CD1c-positive myeloid dendritic cell (primary cell): ENCODE results near the gene SCT.

Source experiments
- DNase-seq: peaks from one replicate; pipeline ENCODE4 v3.0.0-alpha.2; 2016; ENCODE audit errors: extremely low spot score

The SCT gene

GRCh38 chr11:611001-611996, 15.7 kb downstream of the SCT start:
- no peak for DNase-seq

- DNase-seq, result no peak
Measured at GRCh38 chr11:610146-610801, 16.7 kb downstream of the SCT start.

GRCh38 chr11:609341-609811, 17.6 kb downstream of the SCT start:
- DNase-seq, result no peak

GRCh38 chr11:608791-609251, 18.2 kb downstream of the SCT start:
- DNase-seq, result no peak

DNA sequence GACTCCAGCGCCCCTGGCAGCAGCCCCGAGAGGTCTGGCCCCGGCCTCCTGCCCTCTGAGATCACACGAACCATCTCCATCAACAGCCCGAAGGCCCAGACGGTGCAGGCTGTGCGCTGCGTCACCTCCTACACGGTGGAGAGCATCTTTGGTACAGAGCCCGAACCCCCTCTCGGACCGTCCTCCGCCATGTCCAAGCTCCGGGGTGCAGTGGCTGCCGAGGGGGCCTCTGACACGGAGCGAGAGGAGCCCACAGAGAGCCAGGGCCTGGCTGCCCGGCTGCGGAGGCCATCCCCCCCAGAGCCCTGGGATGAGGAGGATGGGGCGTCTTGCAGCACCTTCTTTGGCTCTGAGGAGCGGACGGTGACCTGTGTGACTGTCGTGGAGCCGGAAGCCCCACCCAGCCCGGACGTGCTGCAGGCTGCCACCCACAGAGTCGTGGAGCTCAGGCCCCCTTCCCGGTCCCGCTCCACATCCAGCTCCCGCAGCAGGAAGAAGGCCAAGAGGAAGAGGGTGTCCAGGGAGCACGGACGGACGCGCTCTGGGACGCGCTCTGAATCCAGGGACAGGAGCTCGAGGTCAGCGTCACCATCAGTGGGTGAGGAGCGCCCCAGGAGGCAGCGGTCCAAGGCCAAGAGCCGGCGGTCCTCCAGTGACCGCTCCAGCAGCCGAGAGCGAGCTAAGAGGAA, 18.9 kb downstream of the SCT start:
- no peak for DNase-seq

DNA sequence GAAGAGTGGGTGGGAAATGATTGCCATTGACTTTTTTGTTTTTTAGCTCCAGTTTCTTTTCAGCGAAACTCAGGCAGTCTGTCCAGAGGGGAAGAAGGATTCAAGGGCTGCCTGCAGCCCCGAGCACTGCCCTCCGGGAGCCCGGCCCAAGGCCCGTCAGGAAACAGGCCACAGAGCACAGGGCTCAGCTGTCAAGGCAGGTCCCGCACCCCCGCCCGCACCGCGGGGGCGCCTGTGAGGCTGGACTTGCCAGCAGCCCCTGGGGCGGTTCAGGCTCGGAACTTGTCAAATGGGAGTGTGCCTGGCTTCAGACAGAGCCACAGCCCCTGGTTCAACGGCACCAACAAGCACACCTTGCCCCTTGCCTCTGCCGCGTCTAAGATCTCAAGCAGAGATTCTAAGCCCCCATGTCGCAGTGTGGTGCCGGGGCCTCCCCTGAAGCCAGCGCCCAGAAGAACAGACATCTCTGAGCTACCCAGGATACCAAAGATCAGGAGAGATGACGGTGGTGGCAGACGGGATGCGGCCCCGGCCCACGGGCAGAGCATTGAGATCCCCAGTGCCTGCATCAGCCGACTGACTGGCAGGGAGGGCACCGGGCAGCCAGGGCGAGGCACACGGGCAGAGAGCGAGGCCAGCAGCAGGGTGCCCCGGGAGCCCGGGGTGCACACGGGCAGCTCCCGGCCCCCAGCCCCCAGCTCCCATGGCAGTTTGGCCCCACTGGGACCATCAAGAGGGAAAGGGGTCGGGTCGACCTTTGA, 19.8 kb downstream of the SCT start:
- no peak for DNase-seq

DNA sequence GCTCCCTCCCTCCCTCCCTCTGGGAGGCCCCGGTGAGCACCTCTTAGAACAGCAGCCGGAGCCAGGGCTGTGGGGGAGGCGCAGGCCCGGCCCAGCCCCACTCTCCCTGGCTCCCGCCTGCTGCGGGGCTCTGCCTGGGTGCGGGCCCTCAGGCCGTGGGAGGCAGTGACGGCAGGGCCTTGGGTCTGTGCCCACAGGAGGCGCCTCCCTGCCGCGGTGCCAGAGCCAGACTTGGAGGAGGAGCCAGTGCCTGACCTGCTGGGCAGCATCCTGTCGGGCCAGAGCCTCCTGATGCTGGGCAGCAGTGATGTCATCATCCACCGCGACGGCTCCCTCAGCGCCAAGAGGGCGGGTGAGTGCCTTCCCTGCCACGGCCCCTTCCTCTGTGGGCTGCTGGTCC, 20.7 kb downstream of the SCT start:
- DNase-seq, result no peak

DNA sequence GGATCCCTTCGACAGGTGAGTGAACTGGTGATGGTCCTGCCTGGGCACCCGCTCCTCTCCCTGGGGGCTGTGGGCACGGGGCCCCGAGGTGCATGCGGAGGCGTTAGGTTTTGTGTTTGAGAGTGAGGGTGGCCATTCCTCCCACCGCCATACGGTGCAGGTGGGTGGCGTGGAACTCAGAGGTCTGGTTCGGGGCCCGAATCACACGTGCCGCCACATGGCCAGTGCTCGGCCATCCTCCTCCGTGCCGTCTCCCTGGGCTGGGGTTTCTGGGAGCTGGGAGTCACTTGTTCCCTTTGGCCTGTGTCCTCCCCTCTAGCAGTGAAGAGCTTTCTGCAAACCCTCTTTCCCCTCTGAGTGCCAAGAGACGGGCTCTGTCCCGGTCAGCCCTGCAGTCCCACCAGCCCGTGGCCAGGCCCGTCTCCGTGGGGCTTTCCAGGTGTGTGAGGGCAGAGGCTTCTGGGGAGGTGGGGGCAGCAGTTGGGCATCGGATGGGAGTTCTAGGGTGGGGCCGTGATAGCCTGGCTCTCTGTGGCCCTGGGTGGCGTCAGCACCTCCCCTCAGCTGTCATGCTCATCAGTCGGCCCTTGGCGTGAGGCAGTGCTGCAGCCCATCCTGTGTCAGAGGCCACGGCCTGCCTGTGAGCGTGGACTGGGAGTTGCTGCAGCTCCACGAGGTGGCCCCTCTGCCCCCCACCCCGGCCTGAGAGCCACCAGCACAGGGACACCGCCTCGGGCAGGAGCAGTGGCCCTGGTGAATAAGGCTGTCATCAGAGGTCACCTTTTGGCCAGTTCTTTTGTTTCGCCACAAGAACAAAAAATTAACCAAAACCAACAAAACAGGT, 21.5 kb downstream of the SCT start:
- DNase-seq, result no peak

DNA sequence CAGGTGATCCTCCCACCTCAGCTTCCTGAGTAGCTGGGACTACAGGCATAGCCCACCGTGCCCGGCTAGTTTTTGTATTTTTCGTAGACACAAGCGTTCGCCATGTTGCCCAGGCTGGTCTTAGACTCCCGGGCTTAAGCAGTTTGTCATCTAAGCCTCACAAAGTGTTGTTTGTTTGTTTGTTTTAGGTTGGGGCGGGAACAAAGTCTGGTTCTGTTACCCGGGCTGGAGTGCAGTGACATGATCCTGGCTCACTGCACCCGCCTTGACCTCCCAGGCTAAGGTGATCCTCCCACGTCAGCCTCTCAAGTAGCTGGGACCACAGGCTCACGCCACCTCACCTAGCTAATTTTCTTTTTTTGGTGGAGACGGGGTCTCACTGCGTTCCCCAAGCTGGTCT, 23.8 kb downstream of the SCT start:
- DNase-seq, result no peak

DNA sequence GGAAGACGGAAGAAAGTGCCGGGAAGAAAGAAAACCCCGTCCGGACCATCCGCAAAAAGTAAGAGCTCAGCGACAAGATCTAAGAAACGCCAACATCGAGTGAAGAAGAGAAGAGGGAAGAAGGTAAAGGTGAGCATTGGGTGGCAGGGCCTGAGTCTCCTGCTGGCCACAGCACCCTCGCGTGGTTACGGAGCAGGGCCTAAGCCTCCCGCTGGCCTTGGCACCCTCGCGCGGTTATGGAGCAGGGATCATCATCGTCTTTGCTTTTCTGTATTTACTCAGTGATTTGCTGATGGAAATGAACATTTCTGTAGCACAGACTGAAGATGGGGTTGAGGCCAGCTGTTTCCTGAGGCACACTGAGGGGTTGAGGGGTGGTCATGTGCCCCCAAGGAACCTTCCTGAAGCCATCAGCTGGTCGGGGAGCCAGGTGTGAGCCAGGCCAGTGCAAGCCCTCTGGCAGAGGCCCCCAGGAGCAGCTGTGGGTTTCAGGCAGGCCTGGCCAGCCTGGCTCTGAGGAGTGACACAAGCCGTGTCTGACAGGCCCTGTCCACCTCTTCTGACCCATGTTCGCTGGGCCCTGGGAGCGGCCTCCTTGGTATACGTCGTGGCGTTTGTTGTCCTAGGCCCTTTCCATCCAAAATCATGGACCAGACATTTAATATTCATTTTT, 25.3 kb downstream of the SCT start:
- no peak for DNase-seq

DNA sequence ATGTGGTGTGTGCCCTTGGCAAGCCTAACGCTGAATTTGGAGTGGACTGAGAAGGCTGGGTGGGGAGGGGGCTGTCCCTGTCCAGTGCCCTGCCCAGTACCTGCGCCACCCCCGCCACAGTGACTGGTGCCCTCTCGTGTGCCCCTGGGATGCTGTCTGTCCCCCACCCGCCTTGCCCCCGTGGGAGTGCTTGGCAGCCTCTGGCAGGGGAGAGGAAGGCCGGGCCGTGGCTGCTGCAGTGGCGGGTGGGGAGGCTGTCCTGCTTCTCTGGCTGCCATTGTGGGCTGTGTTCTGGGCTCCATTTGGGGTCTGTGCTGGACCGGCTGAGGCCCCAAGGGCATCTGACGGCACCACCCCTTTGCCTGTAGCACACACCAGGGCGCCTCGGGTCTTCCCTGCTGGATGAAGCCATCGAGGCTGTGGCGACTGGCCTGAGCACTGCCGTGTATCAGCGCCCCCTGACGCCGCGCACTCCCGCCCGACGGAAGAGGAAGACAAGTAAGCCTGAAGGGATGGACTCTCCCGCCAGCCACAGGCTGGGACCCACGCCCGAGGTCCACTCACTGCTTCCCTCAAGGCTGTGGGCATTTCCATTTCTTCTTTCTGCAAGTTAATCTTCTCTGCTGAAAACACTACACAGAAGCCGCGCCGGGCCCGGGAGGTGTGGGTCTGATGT, 28.8 kb downstream of the SCT start:
- no peak for DNase-seq

DNA sequence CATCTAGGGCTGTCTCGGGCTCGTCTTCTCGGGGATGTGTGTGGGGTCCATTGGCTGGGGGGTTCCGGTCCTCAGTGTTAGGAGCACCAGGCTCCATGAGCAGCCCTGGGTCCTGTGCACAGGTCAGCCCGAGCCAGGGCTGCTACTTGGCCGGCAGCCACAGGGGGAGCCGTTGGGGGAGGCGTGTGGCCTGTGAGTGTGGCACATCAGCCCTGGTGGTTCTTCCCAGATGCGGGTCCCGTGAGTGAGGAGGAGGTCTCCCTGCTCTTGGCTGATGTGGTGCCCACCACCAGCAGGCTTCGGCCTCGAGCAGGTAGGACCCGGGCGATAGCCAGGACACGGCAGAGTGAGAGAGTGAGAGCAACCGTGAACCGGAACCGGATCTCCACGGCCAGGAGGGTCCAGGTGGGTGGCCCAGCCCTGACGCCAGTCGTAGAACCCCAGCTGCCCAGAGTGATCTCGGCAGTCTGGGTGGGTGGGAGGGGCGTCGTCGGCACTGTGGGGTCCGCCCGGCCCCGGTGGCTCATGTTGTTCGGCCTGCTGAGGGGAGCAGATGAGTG, 29.7 kb downstream of the SCT start:
- DNase-seq, result no peak

DNA sequence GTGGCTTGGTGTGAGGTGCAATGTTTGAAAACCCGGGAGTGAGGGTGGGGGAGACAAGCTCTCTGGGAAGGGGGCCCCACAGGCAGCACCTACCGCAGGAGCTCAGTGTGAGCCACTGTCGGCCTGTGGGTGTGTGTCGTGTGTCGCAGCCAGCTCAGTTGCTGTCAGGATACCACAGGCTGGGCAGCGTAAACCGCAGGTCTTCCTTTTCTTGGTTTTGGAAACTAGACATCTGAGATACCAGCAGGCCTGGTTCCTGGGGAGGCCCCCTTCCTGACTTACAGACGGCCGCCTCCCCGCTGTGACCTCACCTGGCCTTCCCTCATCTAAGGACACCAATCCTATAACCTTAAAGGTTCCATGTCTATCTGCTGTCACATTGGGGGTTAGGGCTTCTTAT, 30.6 kb downstream of the SCT start:
- no peak for DNase-seq

GRCh38 chr11:595400-595799, 31.6 kb downstream of the SCT start:
- DNase-seq, result no peak

DNA sequence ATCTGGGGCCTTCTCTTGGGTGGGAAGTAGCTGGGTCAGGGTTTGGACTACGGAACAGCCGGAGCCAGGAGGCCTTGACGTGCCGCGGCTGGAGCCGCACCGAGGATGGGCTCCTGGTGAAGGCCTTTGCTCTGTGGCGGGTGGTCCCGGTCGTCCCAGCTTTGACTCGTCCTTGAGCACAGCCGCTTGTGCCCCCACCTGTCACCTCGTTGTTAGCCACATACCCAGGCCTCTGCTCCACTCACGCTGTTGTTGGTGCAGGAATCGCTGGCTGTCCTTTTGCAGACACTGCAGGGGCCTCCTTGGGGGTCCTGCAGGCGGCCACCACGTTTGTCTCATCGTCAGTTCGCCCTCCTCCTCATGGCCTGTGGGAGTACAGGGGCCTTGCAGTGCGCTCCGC, 33.6 kb downstream of the SCT start:
- DNase-seq, result no peak

DNA sequence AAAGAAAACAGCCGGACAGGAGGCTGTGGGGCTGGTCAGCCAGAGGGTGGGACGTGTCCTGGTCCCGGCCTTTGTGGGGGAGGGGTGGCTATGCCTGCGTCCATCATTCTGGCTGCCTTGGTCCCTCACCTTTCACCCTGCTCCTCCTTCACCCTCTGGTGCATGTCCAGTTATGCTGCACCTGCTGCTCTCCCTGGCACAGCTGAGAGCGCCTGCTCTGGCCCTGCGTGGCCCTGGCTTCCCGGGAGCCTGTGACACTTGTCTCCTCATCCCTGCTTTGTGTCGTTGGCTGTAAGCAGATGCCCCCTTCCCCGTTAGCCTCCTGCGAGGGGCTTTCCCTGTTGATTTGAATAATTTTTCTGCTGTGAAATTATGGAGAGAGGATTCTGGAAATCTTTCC, 34.1 kb downstream of the SCT start:
- DNase-seq, result no peak

DNA sequence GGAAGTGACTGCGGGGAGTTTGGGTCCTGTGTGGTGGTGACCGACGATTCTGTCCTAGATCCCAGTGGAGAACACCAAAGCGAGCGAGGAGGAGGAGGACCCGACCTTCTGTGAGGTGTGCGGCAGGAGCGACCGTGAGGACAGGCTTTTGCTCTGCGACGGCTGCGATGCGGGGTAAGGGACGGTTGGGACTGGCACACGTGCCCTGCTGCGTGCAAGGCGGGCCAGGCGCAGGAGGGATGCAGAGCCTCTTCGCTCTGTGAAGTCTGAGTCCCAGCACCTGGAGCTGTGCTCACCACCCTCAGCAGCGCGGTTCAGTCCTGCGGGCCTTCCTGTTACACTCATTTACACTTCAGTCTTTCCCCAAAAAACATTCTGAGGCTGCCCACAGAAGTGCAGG, 34.5 kb downstream of the SCT start:
- no peak for DNase-seq

DNA sequence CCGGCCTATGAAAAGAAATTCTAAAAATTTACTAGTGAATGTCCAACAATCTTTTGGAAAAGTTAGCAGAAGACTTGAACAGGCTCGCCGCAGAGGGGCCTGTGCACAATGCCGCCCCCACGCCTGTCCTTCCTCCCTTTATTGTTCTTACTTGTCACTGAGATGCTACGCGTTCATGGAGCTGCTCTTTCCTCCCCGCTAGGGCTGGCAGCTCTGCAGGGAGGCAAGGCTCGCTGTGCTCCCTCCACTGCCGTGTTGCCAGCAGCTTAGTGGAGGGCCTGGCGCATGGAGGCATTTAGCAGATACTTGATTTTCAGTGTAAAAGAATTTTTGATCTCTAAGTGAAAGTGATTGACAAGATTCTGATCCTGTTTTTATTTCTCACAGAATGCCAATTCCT, 36.0 kb downstream of the SCT start:
- no peak for DNase-seq

GRCh38 chr11:589798-590197, 37.2 kb downstream of the SCT start:
- no peak for DNase-seq
